ACC112 (cell line): ENCODE data around the gene TTC1.

Experiments
- H2AFZ ChIP-seq: fragments of 200-600 bp; sonication (generic); one replicate; pipeline ENCODE4 v1.6.0; 2017; ENCODE audit warnings: antibody characterized with exemption, low read length; ENCODE audit not compliant: unreplicated experiment
- H3K27ac ChIP-seq: fragments of 200-600 bp; sonication (generic); 2 replicates; pipeline ENCODE4 v1.5.1; 2014; ENCODE audit warnings: low read depth, mild to moderate bottlenecking, antibody characterized with exemption, low read length, moderate library complexity
- H3K27me3 ChIP-seq: fragments of 200-600 bp; sonication (generic); 2 replicates; pipeline ENCODE4 v1.6.1; 2014; ENCODE audit warnings: mild to moderate bottlenecking, antibody characterized with exemption, low read length, moderate library complexity, mixed read lengths; ENCODE audit not compliant: insufficient read depth
- H3K36me3 ChIP-seq: fragments of 200-600 bp; sonication (generic); 2 replicates; pipeline ENCODE4 v1.6.1; 2016; ENCODE audit warnings: mild to moderate bottlenecking, antibody characterized with exemption, low read length, moderate library complexity, mixed read lengths; ENCODE audit not compliant: insufficient read depth
- H3K4me1 ChIP-seq: fragments of 200-600 bp; sonication (generic); one replicate; pipeline ENCODE4 v1.6.1; 2016; ENCODE audit warnings: low read length, mixed read lengths; ENCODE audit not compliant: insufficient read depth, unreplicated experiment, control insufficient read depth
- H3K4me3 ChIP-seq: fragments of 200-600 bp; sonication (generic); 2 replicates; pipeline ENCODE4 v1.5.1; 2014; ENCODE audit warnings: mild to moderate bottlenecking, low read depth, low read length
- H3K79me2 ChIP-seq: fragments of 200-600 bp; sonication (generic); one replicate; pipeline ENCODE4 v1.6.0; 2016; ENCODE audit warnings: low read length; ENCODE audit not compliant: control insufficient read depth, unreplicated experiment, insufficient read depth

The TTC1 gene

GRCh38 chr5:160023007-160023907 is 14.3 kb downstream of the TTC1 start:
- Histone ChIP-seq H3K4me3 (no peak overlapping the region), H2AFZ (no peak overlapping the region), H3K79me2 (peaks cover 12% of the 10 kb centered on the region), H3K27me3 (no peaks in the 10 kb centered on the region), H3K36me3 (no peaks in the 10 kb centered on the region), H3K27ac (no peak overlapping the region), H3K4me1 (peaks cover 3% of the 10 kb centered on the region)

- H2AFZ ChIP-seq: no peak overlapping the region
- no peaks in the 10 kb centered on the region for H3K27me3 ChIP-seq
- no peak overlapping the region for H3K27ac ChIP-seq
- peaks cover 3% of the 10 kb centered on the region for H3K4me1 ChIP-seq
- peaks cover 12% of the 10 kb centered on the region for H3K79me2 ChIP-seq
- H3K4me3 ChIP-seq: no peak overlapping the region
- H3K36me3 ChIP-seq: no peaks in the 10 kb centered on the region
These were observed 15.1 kb downstream of the TTC1 start for GRCh38 chr5:160023908-160024630.

- Histone ChIP-seq H3K79me2 (peaks cover 12% of the 10 kb centered on the region), H3K27me3 (no peaks in the 10 kb centered on the region), H3K4me3 (no peak overlapping the region), H2AFZ (no peak overlapping the region), H3K27ac (no peak overlapping the region), H3K36me3 (peaks cover 4% of the 10 kb centered on the region; the same call in 1 of the 2 replicates), H3K4me1 (no peaks in the 10 kb centered on the region)
These were observed 20.1 kb downstream of the TTC1 start for GRCh38 chr5:160029004-160029403.

GRCh38 chr5:160029540-160030139 is 20.7 kb downstream of the TTC1 start:
- Histone ChIP-seq H3K4me1 (no peaks in the 10 kb centered on the region), H3K27ac (no peak overlapping the region), H3K27me3 (no peaks in the 10 kb centered on the region), H3K4me3 (no peak overlapping the region), H3K36me3 (peaks cover 5% of the 10 kb centered on the region), H3K79me2 (peaks cover 8% of the 10 kb centered on the region), H2AFZ (no peak overlapping the region)

GRCh38 chr5:160030631-160031377 is 21.9 kb downstream of the TTC1 start:
- H2AFZ ChIP-seq: no peak overlapping the region

GRCh38 chr5:160033546-160034252 is 24.8 kb downstream of the TTC1 start:
- Histone ChIP-seq H3K27ac (no peak overlapping the region), H3K27me3 (no peaks in the 10 kb centered on the region), H3K36me3 (peaks cover 8% of the 10 kb centered on the region)

More at GRCh38 chr5:160030631-160031377, 21.9 kb downstream of the TTC1 start:
- no peaks in the 10 kb centered on the region for H3K27me3 ChIP-seq
- H3K4me1 ChIP-seq: no peaks in the 10 kb centered on the region
- H3K36me3 ChIP-seq: peaks cover 8% of the 10 kb centered on the region
- H3K27ac ChIP-seq: no peak overlapping the region
- peaks cover 8% of the 10 kb centered on the region for H3K79me2 ChIP-seq
- H3K4me3 ChIP-seq: no peak overlapping the region

GRCh38 chr5:160036243-160036642 is 27.3 kb downstream of the TTC1 start:
- Histone ChIP-seq H3K4me3 (no peak overlapping the region), H3K4me1 (peaks cover 7% of the 10 kb centered on the region), H3K27ac (no peak overlapping the region), H2AFZ (no peak overlapping the region), H3K79me2 (no peaks in the 10 kb centered on the region), H3K36me3 (peaks cover 8% of the 10 kb centered on the region), H3K27me3 (no peaks in the 10 kb centered on the region)

More at GRCh38 chr5:160033546-160034252, 24.8 kb downstream of the TTC1 start:
- H3K79me2 ChIP-seq: no peaks in the 10 kb centered on the region
- H3K4me3 ChIP-seq: no peak overlapping the region
- no peaks in the 10 kb centered on the region for H3K4me1 ChIP-seq
- no peak overlapping the region for H2AFZ ChIP-seq

GRCh38 chr5:160036884-160037283 is 27.9 kb downstream of the TTC1 start:
- Histone ChIP-seq H3K27ac (no peak overlapping the region), H3K4me3 (no peak overlapping the region), H3K36me3 (peaks cover 6% of the 10 kb centered on the region), H2AFZ (no peak overlapping the region), H3K27me3 (no peaks in the 10 kb centered on the region), H3K79me2 (no peaks in the 10 kb centered on the region), H3K4me1 (peaks cover 7% of the 10 kb centered on the region)

GRCh38 chr5:160039810-160040470 is 31.0 kb downstream of the TTC1 start:
- H3K27me3 ChIP-seq: no peaks in the 10 kb centered on the region
- no peaks in the 10 kb centered on the region; the same call in none of the 2 replicates for H3K36me3 ChIP-seq
- H3K4me3 ChIP-seq: no peak overlapping the region
- H3K4me1 ChIP-seq: peaks cover 17% of the 10 kb centered on the region
- H3K27ac ChIP-seq: peak overlapping the region; percentile 10; the same call in 1 of the 2 replicates
- H2AFZ ChIP-seq: no peak overlapping the region
- H3K79me2 ChIP-seq: no peaks in the 10 kb centered on the region
